ENCODE data around the gene PTGFRN.
A peak's percentile ranks its signal among the peaks of the same experiment; 100 is the strongest.

PTGFRN gene

GRCh38 chr1:117001254-117001927 lies 91.7 kb downstream of the PTGFRN start, which contains the start of gene CD101:
Gene CD101 (plus strand): TSS chr1:117001760. CDS start chr1:117001818, 58 bp downstream.
- H3K27ac Mint-ChIP-seq, result peak within 1 kb of the TSS; percentile 20
- peaks cover 18% of the 10 kb centered on the region for H3K4me1 Mint-ChIP-seq
- H3K4me3 Mint-ChIP-seq, result peak within 1 kb of the TSS; percentile 13
- no peaks in the 10 kb centered on the region for H3K36me3 Mint-ChIP-seq
- no peak for DNase-seq (ENCODE audit: low spot score in 2 of 2)
- peaks cover 2% of the 10 kb centered on the region for H3K9me3 Mint-ChIP-seq
- peak; percentile 97 for ATAC-seq

GRCh38 chr1:117003223-117003875 lies 93.6 kb downstream of the PTGFRN start:
- DNase-seq (ENCODE audit: low spot score in 2 of 2), result no peak
- peaks cover 2% of the 10 kb centered on the region for H3K9me3 Mint-ChIP-seq

GRCh38 chr1:117007719-117008013 lies 98.0 kb downstream of the PTGFRN start:
- DNase-seq (ENCODE audit: low spot score in 2 of 2) (no peak), ATAC-seq (no peak)
- H3K4me3 Mint-ChIP-seq, result no peak overlapping the region
- H3K9me3 Mint-ChIP-seq, result no peaks in the 10 kb centered on the region
- no peak overlapping the region for H3K27ac Mint-ChIP-seq
- H3K4me1 Mint-ChIP-seq, result peaks cover 5% of the 10 kb centered on the region
- no peaks in the 10 kb centered on the region for H3K36me3 Mint-ChIP-seq

More at GRCh38 chr1:117003223-117003875, 93.6 kb downstream of the PTGFRN start:
- ATAC-seq, result no peak
- H3K36me3 Mint-ChIP-seq, result no peaks in the 10 kb centered on the region
- H3K27ac Mint-ChIP-seq, result no peak overlapping the region
- H3K4me1 Mint-ChIP-seq, result peaks cover 18% of the 10 kb centered on the region
- H3K4me3 Mint-ChIP-seq, result no peak overlapping the region

GRCh38 chr1:117008656-117009055 lies 98.9 kb downstream of the PTGFRN start:
- H3K36me3 Mint-ChIP-seq, result no peaks in the 10 kb centered on the region
- DNase-seq (ENCODE audit: low spot score in 2 of 2), result no peak
- no peaks in the 10 kb centered on the region for H3K9me3 Mint-ChIP-seq
- no peak for ATAC-seq
- H3K4me3 Mint-ChIP-seq, result no peak overlapping the region
- H3K27ac Mint-ChIP-seq, result no peak overlapping the region
- no peaks in the 10 kb centered on the region for H3K4me1 Mint-ChIP-seq

- Mint-ChIP-seq H3K9me3 (no peaks in the 10 kb centered on the region), H3K27ac (no peak overlapping the region), H3K4me1 (no peaks in the 10 kb centered on the region), H3K4me3 (no peak overlapping the region), H3K36me3 (no peaks in the 10 kb centered on the region)
- DNase-seq (ENCODE audit: low spot score in 2 of 2) (no peak), ATAC-seq (no peak)
Measured at GRCh38 chr1:117009132-117009531, 99.4 kb downstream of the PTGFRN start.

- no peaks in the 10 kb centered on the region for H3K36me3 Mint-ChIP-seq
- ATAC-seq (no peak), DNase-seq (ENCODE audit: low spot score in 2 of 2) (no peak)
- no peaks in the 10 kb centered on the region for H3K4me1 Mint-ChIP-seq
- no peak overlapping the region for H3K27ac Mint-ChIP-seq
- no peak overlapping the region for H3K4me3 Mint-ChIP-seq
- no peaks in the 10 kb centered on the region for H3K9me3 Mint-ChIP-seq
Measured at GRCh38 chr1:117010310-117010969, 100.7 kb downstream of the PTGFRN start.

GRCh38 chr1:117011334-117011733 lies 101.6 kb downstream of the PTGFRN start:
- Mint-ChIP-seq H3K4me1 (no peaks in the 10 kb centered on the region), H3K36me3 (no peaks in the 10 kb centered on the region), H3K9me3 (no peaks in the 10 kb centered on the region), H3K27ac (no peak overlapping the region), H3K4me3 (no peak overlapping the region)
- ATAC-seq (no peak), DNase-seq (ENCODE audit: low spot score in 2 of 2) (no peak)

GRCh38 chr1:117013309-117013858 lies 103.7 kb downstream of the PTGFRN start:
- no peak overlapping the region for H3K27ac Mint-ChIP-seq
- H3K4me3 Mint-ChIP-seq, result no peak overlapping the region
- DNase-seq (ENCODE audit: low spot score in 2 of 2) (no peak), ATAC-seq (no peak)
- H3K4me1 Mint-ChIP-seq, result no peaks in the 10 kb centered on the region
- no peaks in the 10 kb centered on the region for H3K36me3 Mint-ChIP-seq
- H3K9me3 Mint-ChIP-seq, result no peaks in the 10 kb centered on the region

- no peaks in the 10 kb centered on the region for H3K4me1 Mint-ChIP-seq
- no peaks in the 10 kb centered on the region for H3K9me3 Mint-ChIP-seq
- no peak for DNase-seq (ENCODE audit: low spot score in 2 of 2)
- H3K27ac Mint-ChIP-seq, result no peak overlapping the region
- H3K36me3 Mint-ChIP-seq, result no peaks in the 10 kb centered on the region
- peak; percentile 54 for ATAC-seq
- H3K4me3 Mint-ChIP-seq, result no peak overlapping the region
Measured at GRCh38 chr1:117014209-117014608, 104.5 kb downstream of the PTGFRN start.

- Mint-ChIP-seq H3K9me3 (no peaks in the 10 kb centered on the region), H3K4me3 (no peak overlapping the region), H3K4me1 (no peaks in the 10 kb centered on the region), H3K27ac (no peak overlapping the region), H3K36me3 (no peaks in the 10 kb centered on the region)
- DNase-seq (ENCODE audit: low spot score in 2 of 2) (no peak), ATAC-seq (no peak)
Measured at GRCh38 chr1:117015724-117016123, 106.0 kb downstream of the PTGFRN start.

- H3K4me3 Mint-ChIP-seq, result no peak overlapping the region
- H3K27ac Mint-ChIP-seq, result no peak overlapping the region
- H3K4me1 Mint-ChIP-seq, result no peaks in the 10 kb centered on the region
- H3K9me3 Mint-ChIP-seq, result no peaks in the 10 kb centered on the region
- no peak for ATAC-seq
- no peak for DNase-seq (ENCODE audit: low spot score in 2 of 2)
- H3K36me3 Mint-ChIP-seq, result no peaks in the 10 kb centered on the region
Measured at GRCh38 chr1:117017062-117017461, 107.3 kb downstream of the PTGFRN start.

- H3K9me3 Mint-ChIP-seq, result no peaks in the 10 kb centered on the region
Measured at GRCh38 chr1:117017648-117018047, 107.9 kb downstream of the PTGFRN start.

GRCh38 chr1:117020526-117021156 lies 110.9 kb downstream of the PTGFRN start:
- Mint-ChIP-seq H3K4me3 (no peak overlapping the region), H3K27ac (no peak overlapping the region), H3K4me1 (no peaks in the 10 kb centered on the region), H3K36me3 (no peaks in the 10 kb centered on the region), H3K9me3 (no peaks in the 10 kb centered on the region)
- ATAC-seq, result no peak
- no peak for DNase-seq (ENCODE audit: low spot score in 2 of 2)

More at GRCh38 chr1:117017648-117018047, 107.9 kb downstream of the PTGFRN start:
- Mint-ChIP-seq H3K36me3 (no peaks in the 10 kb centered on the region), H3K27ac (no peak overlapping the region), H3K4me1 (no peaks in the 10 kb centered on the region), H3K4me3 (no peak overlapping the region)
- DNase-seq (ENCODE audit: low spot score in 2 of 2) (no peak), ATAC-seq (no peak)

GRCh38 chr1:117022114-117022513 lies 112.4 kb downstream of the PTGFRN start:
- no peak overlapping the region for H3K27ac Mint-ChIP-seq
- no peaks in the 10 kb centered on the region for H3K36me3 Mint-ChIP-seq
- no peaks in the 10 kb centered on the region for H3K4me1 Mint-ChIP-seq
- DNase-seq (ENCODE audit: low spot score in 2 of 2) (no peak), ATAC-seq (no peak)
- no peaks in the 10 kb centered on the region for H3K9me3 Mint-ChIP-seq
- no peak overlapping the region for H3K4me3 Mint-ChIP-seq

- H3K27ac Mint-ChIP-seq, result no peak overlapping the region
- H3K36me3 Mint-ChIP-seq, result no peaks in the 10 kb centered on the region
- H3K4me3 Mint-ChIP-seq, result no peak overlapping the region
- no peaks in the 10 kb centered on the region for H3K4me1 Mint-ChIP-seq
- no peak for ATAC-seq
- no peak for DNase-seq (ENCODE audit: low spot score in 2 of 2)
- no peaks in the 10 kb centered on the region for H3K9me3 Mint-ChIP-seq
Measured at GRCh38 chr1:117025568-117025967, 115.9 kb downstream of the PTGFRN start.

All from stimulated activated effector memory CD8-positive, alpha-beta T cell treated with anti-CD3 and anti-CD28 coated beads, Interleukin-12 subunit alpha, Interleukin-12 subunit beta, amount 100 ng/mL, for 72 hours (primary cell).